GM12891 (cell line): ENCODE results near the gene CRADD.

Experiments
- PAX5 ChIP-seq: IDR thresholded peaks from 2 replicates; pipeline ENCODE4 v1.6.1; 2011; ENCODE audit warnings: low read length, moderate library complexity, mild to moderate bottlenecking; ENCODE audit not compliant: insufficient read depth, severe bottlenecking
- POLR2A ChIP-seq: IDR thresholded peaks from 2 replicates; pipeline ENCODE4 v1.6.1; 2011; ENCODE audit warnings: low read depth, low read length, control low read depth
- POLR2AphosphoS5 ChIP-seq: IDR thresholded peaks from 2 replicates; pipeline ENCODE4 v1.6.1; 2011; ENCODE audit warnings: low read depth, low read length, control low read depth
- POU2F2 ChIP-seq: IDR thresholded peaks from 2 replicates; pipeline ENCODE4 v1.6.1; 2011; ENCODE audit warnings: low read depth, mild to moderate bottlenecking, control low read depth, low read length, moderate library complexity
- SPI1 ChIP-seq: IDR thresholded peaks from 2 replicates; pipeline ENCODE4 v1.6.1; 2011; ENCODE audit warnings: low read depth, low read length, control low read depth
- TAF1 ChIP-seq: IDR thresholded peaks from 2 replicates; pipeline ENCODE4 v1.6.1; 2011; ENCODE audit warnings: low read depth, low read length, control low read depth

DNA sequence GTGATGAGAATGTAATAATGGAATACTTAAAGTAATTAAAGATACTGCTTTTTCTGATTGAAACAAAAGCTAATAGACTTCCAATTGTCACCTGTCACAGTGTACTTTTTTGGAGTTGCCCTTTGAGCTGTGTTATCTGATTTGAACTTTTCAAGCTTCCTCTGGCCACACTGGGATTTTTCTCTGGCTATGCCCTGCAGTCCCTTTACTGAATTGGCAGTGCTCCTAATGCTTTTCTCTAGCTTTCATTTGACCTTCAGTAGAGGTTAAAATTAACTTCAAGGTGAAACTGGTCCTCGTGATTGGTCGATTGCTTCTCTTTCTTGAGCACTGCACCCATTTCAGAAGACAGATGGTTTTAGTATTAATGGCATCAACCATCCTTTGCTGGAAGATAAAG is 89.2 kb downstream of the CRADD start:
- no peak for TF ChIP-seq POLR2A
- TF ChIP-seq POLR2AphosphoS5: no peak
- TF ChIP-seq TAF1: no peak
- TF ChIP-seq POU2F2: no peak
- no peak for TF ChIP-seq SPI1
- no peak for TF ChIP-seq PAX5
